ENCODE results near the gene TMTC1. TPM values are rescaled to one million over a fixed set of nuclear protein-coding genes. Genes with fewer than 3 reads are reported as not detected.

Gene TMTC1
- total RNA-seq, 1 donor from 2014 or later: 16.1 TPM

DNA sequence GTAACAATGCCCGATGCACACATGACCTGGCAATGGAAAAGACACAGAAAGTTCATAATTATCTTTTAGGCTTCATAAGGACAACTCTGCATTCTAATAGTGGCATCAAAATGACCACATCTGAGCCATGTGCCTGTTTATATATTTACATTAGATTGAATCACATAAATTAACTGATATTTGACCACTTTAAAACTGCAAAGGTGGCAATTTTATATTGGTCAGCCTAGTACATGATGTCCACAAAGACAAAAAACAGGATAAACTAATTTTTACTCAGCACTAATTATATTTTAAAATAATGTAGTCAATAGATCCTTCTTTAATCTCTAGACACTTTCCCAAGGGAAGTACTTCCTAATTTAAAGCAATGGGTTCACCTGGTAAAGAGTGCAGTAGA lies 274.2 kb downstream of the TMTC1 start:
- Histone ChIP-seq H3K27ac (no peak overlapping the region), H4K20me1 (ENCODE audit: low read depth) (no peaks in the 10 kb centered on the region), H3K4me3 (no peak overlapping the region), H3F3A (ENCODE audit: low read depth) (no peaks in the 10 kb centered on the region), H3K4me2 (no peak overlapping the region), H3K27me3 (no peaks in the 10 kb centered on the region), H2AFZ (replicated peaks) (no peak overlapping the region), H3K9me3 (ENCODE audit: low read depth) (no peaks in the 10 kb centered on the region), H3K79me2 (ENCODE audit: low read depth) (no peaks in the 10 kb centered on the region), H3K36me3 (peaks cover 4% of the 10 kb centered on the region), H3K4me1 (no peaks in the 10 kb centered on the region), H3K9ac (no peak overlapping the region)
- TF ChIP-seq EZH2phosphoT487 (IDR thresholded peaks at IDR 0.05) (no peak), EZH2 (IDR thresholded peaks at IDR 0.05) (no peak)
- TF ChIP-seq, protein P1, sequence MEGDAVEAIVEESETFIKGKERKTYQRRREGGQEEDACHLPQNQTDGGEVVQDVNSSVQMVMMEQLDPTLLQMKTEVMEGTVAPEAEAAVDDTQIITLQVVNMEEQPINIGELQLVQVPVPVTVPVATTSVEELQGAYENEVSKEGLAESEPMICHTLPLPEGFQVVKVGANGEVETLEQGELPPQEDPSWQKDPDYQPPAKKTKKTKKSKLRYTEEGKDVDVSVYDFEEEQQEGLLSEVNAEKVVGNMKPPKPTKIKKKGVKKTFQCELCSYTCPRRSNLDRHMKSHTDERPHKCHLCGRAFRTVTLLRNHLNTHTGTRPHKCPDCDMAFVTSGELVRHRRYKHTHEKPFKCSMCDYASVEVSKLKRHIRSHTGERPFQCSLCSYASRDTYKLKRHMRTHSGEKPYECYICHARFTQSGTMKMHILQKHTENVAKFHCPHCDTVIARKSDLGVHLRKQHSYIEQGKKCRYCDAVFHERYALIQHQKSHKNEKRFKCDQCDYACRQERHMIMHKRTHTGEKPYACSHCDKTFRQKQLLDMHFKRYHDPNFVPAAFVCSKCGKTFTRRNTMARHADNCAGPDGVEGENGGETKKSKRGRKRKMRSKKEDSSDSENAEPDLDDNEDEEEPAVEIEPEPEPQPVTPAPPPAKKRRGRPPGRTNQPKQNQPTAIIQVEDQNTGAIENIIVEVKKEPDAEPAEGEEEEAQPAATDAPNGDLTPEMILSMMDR (IDR thresholded peaks at IDR 0.05): no peak
- no peak overlapping the region for H3K4me3 Mint-ChIP-seq
- no peak for DNase-seq (ENCODE audit: low spot score)
- H3K27ac Mint-ChIP-seq: no peak overlapping the region
- no peaks in the 10 kb centered on the region for H3K27me3 Mint-ChIP-seq (ENCODE audit: insufficient read depth, low read depth)
- H3K9me3 Mint-ChIP-seq: no peaks in the 10 kb centered on the region
- H3K36me3 Mint-ChIP-seq: peaks cover 6% of the 10 kb centered on the region
- peaks cover 19% of the 10 kb centered on the region for H3K4me1 Mint-ChIP-seq

DNA sequence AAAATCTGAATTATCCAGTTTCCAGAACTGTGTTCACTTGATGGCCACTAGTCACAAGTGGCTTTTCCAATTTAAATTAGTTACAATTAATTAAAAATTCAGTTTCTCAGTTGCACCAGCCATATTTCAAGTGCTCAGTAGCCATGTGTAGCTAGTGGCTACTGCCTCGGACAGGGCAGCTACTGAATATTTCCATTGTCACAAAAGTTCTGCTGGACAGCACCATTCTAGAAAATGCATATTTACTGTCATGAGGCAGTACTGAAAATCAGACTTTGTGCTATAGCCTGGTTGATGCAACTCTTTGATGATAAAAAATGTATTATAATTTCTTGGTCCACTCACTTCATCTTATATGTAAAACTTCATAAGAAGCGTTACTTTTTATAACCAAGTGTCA lies 274.8 kb downstream of the TMTC1 start:
- Mint-ChIP-seq H3K4me1 (peaks cover 19% of the 10 kb centered on the region), H3K4me3 (no peak overlapping the region), H3K36me3 (peaks cover 4% of the 10 kb centered on the region), H3K9me3 (no peaks in the 10 kb centered on the region), H3K27ac (no peak overlapping the region), H3K27me3 (ENCODE audit: insufficient read depth, low read depth) (no peaks in the 10 kb centered on the region)
- no peak for DNase-seq (ENCODE audit: low spot score)
- no peaks in the 10 kb centered on the region for H3K9me3 ChIP-seq (ENCODE audit: low read depth)
- H2AFZ ChIP-seq (replicated peaks): no peak overlapping the region
- H3K27me3 ChIP-seq: no peaks in the 10 kb centered on the region
- H3K4me1 ChIP-seq: no peaks in the 10 kb centered on the region
- no peak overlapping the region for H3K4me3 ChIP-seq
- no peak overlapping the region for H3K9ac ChIP-seq
- H3K4me2 ChIP-seq: no peak overlapping the region
- no peak for TF ChIP-seq EZH2phosphoT487 (IDR thresholded peaks at IDR 0.05)
- TF ChIP-seq, protein P1 (IDR thresholded peaks at IDR 0.05): no peak
- TF ChIP-seq EZH2 (IDR thresholded peaks at IDR 0.05): no peak
- H4K20me1 ChIP-seq (ENCODE audit: low read depth): no peaks in the 10 kb centered on the region
- no peaks in the 10 kb centered on the region for H3K79me2 ChIP-seq (ENCODE audit: low read depth)
- no peaks in the 10 kb centered on the region for H3F3A ChIP-seq (ENCODE audit: low read depth)
- peaks cover 4% of the 10 kb centered on the region for H3K36me3 ChIP-seq
- no peak overlapping the region for H3K27ac ChIP-seq

DNA sequence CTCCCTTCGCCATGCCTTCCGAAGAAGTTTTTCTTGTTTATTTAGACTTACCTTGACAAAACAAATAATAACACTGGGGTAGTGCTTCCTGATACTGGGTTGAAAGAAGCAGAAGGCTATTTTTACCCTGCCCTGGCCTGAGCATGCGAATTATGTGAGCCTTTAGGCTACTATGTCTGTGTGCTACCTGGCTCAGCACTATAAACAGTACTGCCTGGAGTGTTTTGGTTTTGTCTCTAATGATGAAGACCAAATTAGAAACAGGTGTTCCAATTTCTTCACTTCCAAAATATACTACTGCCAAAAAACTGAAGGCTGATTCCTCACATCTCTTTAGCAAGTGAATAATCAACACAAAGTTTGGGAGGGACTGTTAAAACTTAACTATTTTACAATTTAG lies 278.6 kb downstream of the TMTC1 start:
- Histone ChIP-seq H3K36me3 (no peaks in the 10 kb centered on the region), H3K9me3 (ENCODE audit: low read depth) (no peaks in the 10 kb centered on the region), H3F3A (ENCODE audit: low read depth) (no peaks in the 10 kb centered on the region), H3K9ac (no peak overlapping the region), H2AFZ (replicated peaks) (no peak overlapping the region), H3K27ac (no peak overlapping the region), H3K27me3 (no peaks in the 10 kb centered on the region), H4K20me1 (ENCODE audit: low read depth) (no peaks in the 10 kb centered on the region), H3K79me2 (ENCODE audit: low read depth) (no peaks in the 10 kb centered on the region), H3K4me3 (no peak overlapping the region), H3K4me1 (no peaks in the 10 kb centered on the region), H3K4me2 (no peak overlapping the region)
- Mint-ChIP-seq H3K36me3 (peaks cover 3% of the 10 kb centered on the region), H3K9me3 (no peaks in the 10 kb centered on the region), H3K27me3 (ENCODE audit: insufficient read depth, low read depth) (no peaks in the 10 kb centered on the region), H3K4me3 (no peak overlapping the region), H3K4me1 (peaks cover 19% of the 10 kb centered on the region), H3K27ac (no peak overlapping the region)
- no peak for TF ChIP-seq EZH2phosphoT487 (IDR thresholded peaks at IDR 0.05)
- TF ChIP-seq, protein P1 (IDR thresholded peaks at IDR 0.05): no peak
- DNase-seq (ENCODE audit: low spot score): no peak
